K562 (cell line): ENCODE results near the gene NXF1. TPM values are rescaled to one million over a fixed set of nuclear protein-coding genes. Genes with fewer than 3 reads are reported as not detected.

Experiments used
- AFF1 ChIP-seq, 2 experiments: fragments of 450-650 bp; IDR thresholded peaks; 2 replicates each; pipeline ENCODE4 v1.6.1; 2018; ENCODE audit warnings: mild to moderate bottlenecking in 2 of 2, low read depth in 1 of 2; ENCODE audit not compliant: partially characterized antibody in 2 of 2
- ARNT ChIP-seq, 2 experiments: fragments of 450-650 bp; IDR thresholded peaks; 2 replicates each; pipeline ENCODE4 v1.6.1; 2016; ENCODE audit warnings: mild to moderate bottlenecking in 1 of 2
- DNMT1 ChIP-seq: fragments of 450-650 bp; IDR thresholded peaks from 2 replicates; pipeline ENCODE4 v1.6.1; 2016; ENCODE audit warnings: antibody characterized with exemption, mild to moderate bottlenecking
- FOXA1 ChIP-seq: fragments of 450-650 bp; IDR thresholded peaks from 2 replicates; pipeline ENCODE4 v1.6.1; 2016; ENCODE audit warnings: mild to moderate bottlenecking, borderline replicate concordance
- GTF2E2 ChIP-seq: fragments of 200-800 bp; sonication (Bioruptor generic); IDR thresholded peaks from 2 replicates; pipeline ENCODE4 v1.6.1; 2016; ENCODE audit warnings: missing genetic modification characterization, missing compliant biosample characterization
- HNRNPUL1 ChIP-seq: fragments of 200-400 bp; formaldehyde crosslinking; IDR thresholded peaks from 2 replicates; pipeline ENCODE4 v1.6.1; 2017; ENCODE audit warnings: low read length
- KHSRP ChIP-seq: fragments of 450-650 bp; IDR thresholded peaks from 2 replicates; pipeline ENCODE4 v1.6.1; 2017
- MAX ChIP-seq: sonication (generic); formaldehyde crosslinking; IDR thresholded peaks from 2 replicates; pipeline ENCODE4 v1.9.0; 2022; ENCODE audit warnings: mild to moderate bottlenecking, missing genetic modification reagents
- MCM5 ChIP-seq: fragments of 450-650 bp; IDR thresholded peaks from 2 replicates; pipeline ENCODE4 v1.6.1; 2016; ENCODE audit warnings: low read depth
- NEUROD1 ChIP-seq: fragments of 150-350 bp; IDR thresholded peaks from 2 replicates; pipeline ENCODE4 v1.6.1; 2014; ENCODE audit warnings: borderline replicate concordance, low read length, low read depth; ENCODE audit not compliant: partially characterized antibody
- NFXL1 ChIP-seq: fragments of 450-650 bp; formaldehyde crosslinking; IDR thresholded peaks from 2 replicates; pipeline ENCODE4 v1.4.0; 2021; ENCODE audit warnings: mild to moderate bottlenecking
- NONO ChIP-seq, 2 experiments: fragments of 200-400 bp in 1 of 2; fragments of 450-650 bp in 1 of 2; formaldehyde crosslinking in 1 of 2; IDR thresholded peaks; 2 replicates each; pipeline ENCODE4 v1.6.1; 2017; ENCODE audit warnings: low read depth in 2 of 2, mild to moderate bottlenecking in 2 of 2, moderate library complexity in 2 of 2, low read length in 1 of 2
- PRMT5 ChIP-seq: sonication (generic); formaldehyde crosslinking; IDR thresholded peaks from 2 replicates; pipeline ENCODE4 v1.5.0; 2020; ENCODE audit warnings: missing genetic modification reagents
- SRSF1 ChIP-seq: fragments of 200-400 bp; formaldehyde crosslinking; IDR thresholded peaks from 2 replicates; pipeline ENCODE4 v1.6.1; 2017; ENCODE audit warnings: mild to moderate bottlenecking, low read depth, low read length, moderate library complexity
- TCF3 ChIP-seq: sonication (generic); formaldehyde crosslinking; IDR thresholded peaks from 2 replicates; pipeline ENCODE4 v1.4.0; 2020; ENCODE audit warnings: mild to moderate bottlenecking, missing genetic modification reagents
- TEAD1 ChIP-seq, 2 experiments: fragments of 450-650 bp in 1 of 2; sonication (generic) in 1 of 2; formaldehyde crosslinking; IDR thresholded peaks; 2 replicates each; pipeline versions ENCODE4 v1.4.0 to v1.8.0; 2020 to 2022; ENCODE audit warnings: mild to moderate bottlenecking in 2 of 2, missing genetic modification reagents in 1 of 2
- THAP12 ChIP-seq: fragments of 250-450 bp; sonication (Bioruptor Pico); IDR thresholded peaks from 2 replicates; pipeline ENCODE4 v1.9.0; 2021; ENCODE audit warnings: mild to moderate bottlenecking, inconsistent platforms
- ZBTB43 ChIP-seq: sonication (generic); formaldehyde crosslinking; IDR thresholded peaks from 2 replicates; pipeline ENCODE4 v1.8.0; 2023; ENCODE audit warnings: mild to moderate bottlenecking, missing genetic modification reagents
- ZNF121 ChIP-seq: sonication (generic); formaldehyde crosslinking; conservative IDR thresholded peaks from 2 replicates; pipeline ENCODE4 v1.8.0; 2022; ENCODE audit warnings: missing genetic modification reagents
- ZNF586 ChIP-seq: fragments of 450-650 bp; formaldehyde crosslinking; conservative IDR thresholded peaks from 2 replicates; pipeline ENCODE4 v1.4.0; 2020; ENCODE audit warnings: mild to moderate bottlenecking, moderate library complexity
- ZNF696 ChIP-seq: fragments of 250-450 bp; sonication (Bioruptor Pico); conservative IDR thresholded peaks from 2 replicates; pipeline ENCODE4 v1.4.0; 2020; ENCODE audit warnings: mild to moderate bottlenecking, moderate library complexity
- polyA plus RNA-seq, 8 experiments: library from polyadenylated mRNA; depleted of rRNA in 4 of 8; stranded (reverse) in 5 of 8; unstranded in 3 of 8; fragments of >200 nt; fragmentation: Nextera tagmentation in 2 of 8; fragmentation: Illumina TruSeq in 1 of 8; extraction: Ambion mirVana in 2 of 8; extraction: Trizol in 1 of 8; gene quantifications; 2 replicates each; pipeline versions ENCODE4 v1.2.1 to v1.2.3, GENCODE V29; 2011 to 2014; ENCODE audit warnings: inconsistent platforms in 1 of 8, missing spikeins in 1 of 8
- total RNA-seq, 7 experiments: library from RNA; depleted of rRNA in 6 of 7; stranded (reverse); fragments of >200 nt in 6 of 7; fragmentation: Illumina TruSeq in 2 of 7; extraction: Trizol in 2 of 7; gene quantifications; 2 replicates each; pipeline versions ENCODE4 v1.2.1 to v1.2.3, GENCODE V29; 2011 to 2021; ENCODE audit warnings: low replicate concordance in 1 of 7

NXF1 gene
- total and polyA plus RNA-seq, 9 of the 15 experiments (the other 6 are each of a cell fraction or from before 2014, with no cell fraction given), result 18.1 to 98.3 (median 35.8) TPM

- TF ChIP-seq AFF1 (IDR thresholded peaks at IDR 0.05; ENCODE audit: low read depth in 1 of 2, partially characterized antibody in 2 of 2) (no peak), TCF3 (CRISPR knock-in tag) (no peak), KHSRP (no peak), NEUROD1 (peak; percentile 98), PRMT5 (CRISPR knock-in tag) (no peak), DNMT1 (no peak), SRSF1 (no peak), ARNT (IDR thresholded peaks at IDR 0.05) (no peak), THAP12 (CRISPR knock-in tag) (0 out of 2 replicates have a peak, but pooled peaks have one; percentile 7), TEAD1 (CRISPR knock-in tag; IDR thresholded peaks at IDR 0.05) (peak in 1 of 2 experiments; percentile 91; a peak in 2 of 4 replicates), GTF2E2 (tag) (no peak), ZNF586 (CRISPR knock-in tag) (no peak), NONO (IDR thresholded peaks at IDR 0.05; ENCODE audit: low read depth in 2 of 2, low read length in 1 of 2) (no peak), ZNF696 (CRISPR knock-in tag) (no peak), FOXA1 (no peak), HNRNPUL1 (no peak), MCM5 (no peak), MAX (CRISPR knock-in tag) (peak; percentile 85), ZNF121 (CRISPR knock-in tag) (no peak), NFXL1 (CRISPR knock-in tag) (no peak), ZBTB43 (CRISPR knock-in tag) (no peak)
These were observed 51.3 kb downstream of the NXF1 start, which contains the start of gene ZBTB3 (continued) for GRCh38 chr11:62753736-62754603.
